Aorta (tissue), 5 donors: ENCODE results near the gene HNRNPA1L2. TPM values are rescaled to one million over a fixed set of nuclear protein-coding genes. Genes with fewer than 3 reads are reported as not detected.

ENCODE experiments used
- ATAC-seq: fragments of 200-7000 bp; cut with Tn5 transposase; one replicate; pipeline ENCODE4 v1.9.1; 2022; ENCODE audit warnings: moderate library complexity; ENCODE audit not compliant: low FRiP score
- DNase-seq, 2 donors: peaks; one replicate each; pipeline ENCODE4 v3.0.0-alpha.2; 2020
- H3K27ac ChIP-seq, 2 donors: one replicate each; pipeline ENCODE4 v1.5.1; 2013; ENCODE audit warnings: low read length in 2 of 2, mild to moderate bottlenecking in 2 of 2, moderate library complexity in 2 of 2, control low read depth in 1 of 2, inconsistent platforms in 1 of 2, low read depth in 1 of 2
- H3K27me3 ChIP-seq, 2 donors: one replicate each; pipeline ENCODE4 v1.6.1; 2013; ENCODE audit warnings: control low read depth in 1 of 2, low read length in 1 of 2, mild to moderate bottlenecking in 1 of 2, moderate library complexity in 1 of 2; ENCODE audit not compliant: insufficient read depth in 2 of 2, control insufficient read depth in 1 of 2
- H3K36me3 ChIP-seq, 2 donors: one replicate each; pipeline ENCODE4 v1.6.1; 2013; ENCODE audit warnings: control low read depth in 1 of 2, low read length in 1 of 2, mild to moderate bottlenecking in 1 of 2; ENCODE audit not compliant: insufficient read depth in 2 of 2, control insufficient read depth in 1 of 2
- H3K4me1 ChIP-seq, 2 donors: one replicate each; pipeline ENCODE4 v1.6.1; 2013; ENCODE audit warnings: low read length in 2 of 2, control low read depth in 1 of 2, mild to moderate bottlenecking in 1 of 2, moderate library complexity in 1 of 2; ENCODE audit not compliant: insufficient read depth in 2 of 2, control insufficient read depth in 1 of 2
- H3K4me3 ChIP-seq, 2 donors: one replicate each; pipeline ENCODE4 v1.5.1; 2013; ENCODE audit warnings: low read length in 2 of 2, control low read depth in 1 of 2, mild to moderate bottlenecking in 1 of 2
- H3K9me3 ChIP-seq: one replicate; pipeline ENCODE4 v1.6.1; 2013; ENCODE audit warnings: mild to moderate bottlenecking, low read length; ENCODE audit not compliant: control insufficient read depth
- WGBS, 2 donors: extraction: QIAGEN DNeasy Blood & Tissue Kit; methylation state at CpG; one replicate each; pipeline ENCODE4 v1.1.7; 2013; 5-methylcytosine and 5-hydroxymethylcytosine counted together
- intact Hi-C, 2 donors: fragments of 100-400 bp; cut with DNase I; formaldehyde crosslinking; loops; one replicate each; pipeline versions ENCODE4 v1.14.2 to v1.15.0; 2022
- polyA plus RNA-seq, 2 donors: library from polyadenylated mRNA; stranded (reverse); fragments of 200-250 nt; gene quantifications; one replicate each; pipeline ENCODE4 v1.2.3, GENCODE V29; 2013
- total RNA-seq, 2 donors: library from RNA; stranded (reverse); fragmentation: NEBNext Ultra II Directional; extraction: Animal tissue kit (Norgen Biotek cat#: 25700); gene quantifications; one replicate each; pipeline ENCODE4 v1.2.1, GENCODE V29; 2021
- donor health status: healthy with polysubstance abuse.
- donor health status: Bipolar disorder and iron deficiency.
- donor health status: DM: no; HTN: no; CAD: no.
- donor health status: DM: no; HTN: no; CAD: no.
- donor health status: DM: yes; HTN: yes; CAD: no.

HNRNPA1L2 gene
- total and polyA plus RNA-seq, 4 donors: 5.0 to 14.4 (median 8.4) TPM

DNA sequence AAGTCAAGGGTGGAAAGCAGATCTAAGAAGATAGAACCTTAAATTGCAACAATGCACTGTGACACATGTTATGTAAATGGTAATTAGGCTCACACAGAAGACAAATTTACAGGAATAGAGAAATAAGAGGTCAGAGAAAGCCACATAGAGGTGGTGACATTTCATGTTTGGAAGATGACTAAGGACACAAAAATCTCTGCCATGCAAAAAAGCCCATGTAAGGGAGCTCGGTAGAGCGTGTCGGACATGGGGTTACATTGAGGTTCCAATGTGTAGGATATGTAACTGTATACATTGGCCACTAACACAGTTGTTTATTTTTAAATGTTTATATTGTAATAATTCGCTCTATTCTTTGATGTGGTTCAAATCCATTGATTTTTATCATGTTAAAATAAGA lies 44.1 kb downstream of the HNRNPA1L2 start:
- 83 to 94% methylated on average over 4 of the region's 4 CpGs for WGBS, 2 donors
- DNase-seq: no peak

More for the DNA sequence above, 44.1 kb downstream of the HNRNPA1L2 start:
- intact Hi-C loops: no loop called here
- Histone ChIP-seq H3K27ac (no peak overlapping the region), H3K4me1 (no peaks in the 10 kb centered on the region), H3K9me3 (no peaks in the 10 kb centered on the region), H3K4me3 (no peak overlapping the region), H3K27me3 (no peaks in the 10 kb centered on the region), H3K36me3 (peaks cover 3 to 6% of the 10 kb centered on the region in 2 donors)
- ATAC-seq: no peak

Other genes with a start within 250 kb of the HNRNPA1L2 start
- gene THSD1, start 236.3 kb upstream of the HNRNPA1L2 start, total RNA-seq: 10 to 100 TPM in 1 of 2 donors, 1 to 10 TPM in 1; 6.6 to 16.0 TPM
- 1 to 10 TPM in 1 of 2 donors, not detected in 1; 1.3 TPM for gene THSD1, start 236.3 kb upstream of the HNRNPA1L2 start, polyA plus RNA-seq
- gene VPS36, start 191.8 kb upstream of the HNRNPA1L2 start, total RNA-seq: 10 to 100 TPM; 45.5 to 54.3 TPM
- 10 to 100 TPM; 20.4 to 22.4 TPM for gene VPS36, start 191.8 kb upstream of the HNRNPA1L2 start, polyA plus RNA-seq
- 1 to 10 TPM; 5.4 to 9.6 TPM for gene CKAP2, start 187.0 kb upstream of the HNRNPA1L2 start, total RNA-seq
- 1 to 10 TPM; 2.0 to 2.3 TPM for gene CKAP2, start 187.0 kb upstream of the HNRNPA1L2 start, polyA plus RNA-seq
- gene SUGT1, start 10.4 kb downstream of the HNRNPA1L2 start, total RNA-seq: 10 to 100 TPM; 44.2 to 44.4 TPM
- 10 to 100 TPM; 30.2 to 36.4 TPM for gene SUGT1, start 10.4 kb downstream of the HNRNPA1L2 start, polyA plus RNA-seq
- gene CNMD, start 97.4 kb downstream of the HNRNPA1L2 start, total RNA-seq: not detected
- gene CNMD, start 97.4 kb downstream of the HNRNPA1L2 start, polyA plus RNA-seq: not detected
- under 1 TPM in 1 of 2 donors, not detected in 1; 0.21 TPM for gene PCDH8, start 206.2 kb downstream of the HNRNPA1L2 start, total RNA-seq
- gene PCDH8, start 206.2 kb downstream of the HNRNPA1L2 start, polyA plus RNA-seq: not detected